ENCODE measurements around the gene STAT1. TPM values are rescaled to one million over a fixed set of nuclear protein-coding genes. Genes with fewer than 3 reads are reported as not detected.

STAT1 gene
- total RNA-seq, 1 experiment from 2014 or later, result 44.7 TPM

DNA sequence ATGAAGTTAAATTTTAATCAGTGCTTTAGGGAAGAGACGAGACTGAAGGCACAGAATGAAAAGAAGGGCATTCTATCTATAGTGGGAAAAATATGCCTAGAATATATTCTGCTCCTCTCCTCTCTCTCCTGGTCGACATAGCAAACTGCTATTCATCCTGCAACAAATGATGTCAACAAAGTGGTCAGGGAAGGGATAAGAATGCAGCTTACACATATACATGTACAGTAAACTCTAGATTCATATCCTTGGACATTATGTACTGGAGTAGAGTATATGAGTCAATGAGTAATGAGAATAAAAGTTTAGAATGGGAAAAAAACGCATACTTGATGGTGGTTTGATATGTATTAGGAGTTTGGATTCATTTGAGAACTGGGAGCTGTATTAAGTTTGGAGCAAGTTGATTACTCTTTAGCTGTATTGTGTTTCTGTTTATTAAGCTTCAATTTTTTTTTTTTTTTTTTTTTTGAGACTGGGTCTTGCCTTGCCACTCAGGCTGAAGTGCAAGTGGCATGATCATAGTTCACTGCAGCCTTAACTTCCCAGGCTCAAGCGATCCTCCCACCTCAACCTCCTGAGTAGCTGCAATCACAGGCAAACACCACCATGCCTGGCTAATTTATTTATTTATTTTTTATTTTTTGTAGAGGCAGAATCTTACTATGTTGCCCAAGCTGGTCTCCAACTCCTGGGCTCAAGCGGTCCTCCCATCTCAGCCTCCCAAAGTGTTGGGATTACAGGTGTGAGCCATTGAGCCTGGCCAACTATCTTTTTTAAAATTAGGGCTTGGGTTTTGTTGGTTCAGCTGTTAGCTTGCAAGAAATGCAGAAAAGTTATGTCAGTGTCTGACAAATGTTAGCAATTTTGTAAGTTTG lies 53.8 kb downstream of the STAT1 start:
- no peak for DNase-seq (ENCODE audit: low read depth)

- no peak for DNase-seq (ENCODE audit: low read depth)
Observed at GRCh38 chr2:190953257-190953656, 60.7 kb downstream of the STAT1 start.

GRCh38 chr2:190950566-190950991 lies 63.4 kb downstream of the STAT1 start:
- no peak for DNase-seq (ENCODE audit: low read depth)

GRCh38 chr2:190948671-190949070 lies 65.3 kb downstream of the STAT1 start:
- DNase-seq (ENCODE audit: low read depth), result peak; percentile 86

DNA sequence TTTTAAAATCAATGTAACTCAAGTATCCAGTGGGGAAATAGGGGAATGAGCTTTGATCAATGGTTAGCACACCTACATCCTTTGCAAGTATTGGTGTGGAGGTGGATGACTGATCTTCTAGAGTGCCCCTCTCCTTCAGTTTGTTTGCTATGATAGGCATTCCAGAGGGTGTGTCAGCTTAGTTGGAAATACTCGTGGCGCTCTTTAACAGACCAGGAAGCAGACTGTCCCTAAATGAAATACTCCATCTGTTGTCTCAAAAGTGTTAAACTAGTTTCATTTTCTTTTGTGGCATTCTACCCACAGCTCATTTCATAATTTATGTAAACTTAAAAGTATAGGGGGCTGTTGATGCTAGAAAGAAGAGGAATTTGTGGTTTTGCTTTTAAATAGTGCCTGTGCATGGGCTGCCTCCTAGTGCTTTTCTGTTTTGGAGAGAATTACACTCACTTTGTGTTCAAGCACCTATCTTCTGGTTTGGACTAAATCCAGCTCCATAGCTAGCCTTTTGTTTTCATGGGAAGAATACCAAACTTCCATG lies 66.2 kb downstream of the STAT1 start:
- DNase-seq (ENCODE audit: low read depth), result peak; percentile 81

- DNase-seq (ENCODE audit: low read depth), result peak; percentile 40
Observed at GRCh38 chr2:190947141-190947540, 66.8 kb downstream of the STAT1 start.

DNA sequence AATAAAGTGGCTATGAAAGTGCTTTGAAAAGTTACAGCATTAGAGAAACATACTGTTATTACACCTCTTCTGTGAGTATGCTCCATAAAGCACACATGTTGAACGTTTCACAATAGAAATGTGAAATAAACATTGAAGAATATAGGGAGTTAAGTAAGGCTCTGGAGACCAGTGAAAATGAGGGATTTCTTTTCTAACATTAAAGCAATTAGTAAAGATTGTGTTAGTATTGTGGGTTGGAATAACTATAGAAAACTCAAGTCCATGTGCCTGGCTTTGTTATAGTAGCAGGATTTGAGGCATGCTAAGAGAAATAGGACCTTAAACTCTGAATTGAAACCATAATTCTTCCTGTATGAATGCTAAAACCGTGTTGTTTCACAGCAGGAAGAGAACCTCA lies 70.3 kb downstream of the STAT1 start:
- DNase-seq (ENCODE audit: low read depth), result no peak

DNA sequence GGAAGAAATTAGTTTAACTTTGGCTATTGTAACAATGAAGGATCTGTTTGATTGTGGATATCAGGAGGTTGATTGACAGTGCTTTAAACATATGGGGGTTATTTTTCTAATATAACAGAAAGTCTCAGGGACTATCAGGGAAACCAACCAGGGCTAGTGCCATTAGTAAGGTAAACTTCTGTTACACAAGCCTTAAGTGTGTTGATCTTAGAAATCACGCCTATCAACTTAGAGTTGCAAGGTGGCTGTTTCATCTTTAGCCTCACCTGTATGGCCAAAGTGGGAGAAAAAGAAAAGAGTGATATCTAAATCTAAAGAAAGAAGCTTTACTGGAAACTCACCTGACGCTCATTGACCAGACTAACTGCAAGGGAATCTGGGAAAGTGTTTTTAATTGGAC lies 71.3 kb downstream of the STAT1 start:
- DNase-seq (ENCODE audit: low read depth), result no peak

DNA sequence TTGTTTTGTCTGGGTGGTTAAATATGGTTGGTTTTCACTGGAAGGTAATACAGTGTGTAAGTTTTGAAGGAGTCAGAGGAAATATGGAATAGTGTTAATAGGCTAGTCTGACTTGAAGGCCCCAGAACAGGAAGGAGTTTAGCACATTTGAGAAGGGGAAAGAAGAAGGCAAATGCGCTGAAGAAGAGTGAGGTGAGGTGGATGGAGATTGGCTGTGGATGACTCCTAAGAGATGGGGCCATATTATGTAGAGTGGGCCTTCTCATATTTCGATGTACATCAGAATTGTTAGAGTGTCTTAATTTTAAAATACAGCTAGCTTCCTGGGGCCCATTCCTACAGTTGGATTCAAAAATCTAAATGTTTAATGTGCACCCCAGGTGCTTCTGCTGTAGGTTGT lies 72.4 kb downstream of the STAT1 start:
- no peak for DNase-seq (ENCODE audit: low read depth)

DNA sequence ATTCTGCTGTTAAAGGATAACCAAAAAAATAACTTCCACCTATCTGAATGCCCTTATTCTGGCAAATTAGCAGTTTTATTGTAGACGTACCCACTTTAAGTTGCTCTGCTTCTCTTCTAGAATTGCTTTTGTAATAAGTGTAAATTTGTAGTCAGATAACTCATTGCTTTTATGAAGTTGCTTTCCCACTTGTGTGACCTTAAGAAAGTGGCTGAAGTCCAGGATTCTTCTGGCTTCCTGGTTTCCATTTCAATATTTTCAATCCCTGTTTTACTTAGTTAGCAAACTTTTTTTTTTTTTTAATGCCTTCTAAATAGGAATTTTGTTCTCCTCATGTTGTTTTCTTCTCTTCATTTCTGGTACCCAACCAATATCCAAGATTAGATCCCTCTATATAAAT lies 73.5 kb downstream of the STAT1 start:
- no peak for DNase-seq (ENCODE audit: low read depth)

- no peak for DNase-seq (ENCODE audit: low read depth)
Observed at GRCh38 chr2:190938771-190939335, 75.1 kb downstream of the STAT1 start.

DNA sequence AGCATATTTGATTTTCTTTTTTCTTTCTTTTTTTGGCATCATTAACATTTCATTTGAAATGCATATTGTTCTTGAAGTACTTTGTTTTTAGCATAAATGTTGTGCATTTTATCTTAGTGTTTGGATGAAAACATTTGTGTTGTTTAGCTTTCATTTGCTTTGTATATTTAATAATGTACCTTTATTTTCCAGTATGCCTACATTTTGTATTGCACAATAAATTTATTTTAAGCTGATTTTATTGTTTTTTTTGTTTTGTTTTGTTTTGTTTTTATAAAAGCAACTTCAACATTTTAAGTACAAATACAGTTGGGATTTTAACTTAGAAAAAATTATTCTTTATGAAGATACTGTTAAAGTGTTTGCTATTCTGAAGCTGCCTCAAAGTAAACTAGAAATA lies 78.9 kb downstream of the STAT1 start:
- no peak for DNase-seq (ENCODE audit: low read depth)

- no peak for DNase-seq (ENCODE audit: low read depth)
Observed at GRCh38 chr2:190933361-190933760, 80.6 kb downstream of the STAT1 start.

DNA sequence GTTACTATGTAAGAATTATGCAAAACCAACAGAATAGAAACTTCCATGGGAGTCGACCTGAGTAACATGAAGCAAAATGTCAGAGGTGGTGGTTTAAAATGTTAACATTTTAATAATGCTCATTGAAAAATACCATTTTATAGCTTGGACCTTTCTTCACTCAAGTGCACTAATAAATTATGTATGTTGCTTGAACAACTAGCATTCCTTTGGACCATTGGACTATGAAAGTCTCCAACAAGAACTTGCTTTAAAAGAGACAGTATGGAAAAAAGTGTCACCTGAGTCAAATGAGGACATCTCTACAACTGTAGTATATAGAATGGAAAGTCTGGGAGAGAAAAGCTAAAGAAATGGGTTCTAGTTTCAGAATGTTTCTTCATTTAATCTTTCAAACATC lies 81.5 kb downstream of the STAT1 start:
- no peak for DNase-seq (ENCODE audit: low read depth)

- DNase-seq (ENCODE audit: low read depth), result no peak
Observed at GRCh38 chr2:190930411-190930810, 83.6 kb downstream of the STAT1 start.

DNA sequence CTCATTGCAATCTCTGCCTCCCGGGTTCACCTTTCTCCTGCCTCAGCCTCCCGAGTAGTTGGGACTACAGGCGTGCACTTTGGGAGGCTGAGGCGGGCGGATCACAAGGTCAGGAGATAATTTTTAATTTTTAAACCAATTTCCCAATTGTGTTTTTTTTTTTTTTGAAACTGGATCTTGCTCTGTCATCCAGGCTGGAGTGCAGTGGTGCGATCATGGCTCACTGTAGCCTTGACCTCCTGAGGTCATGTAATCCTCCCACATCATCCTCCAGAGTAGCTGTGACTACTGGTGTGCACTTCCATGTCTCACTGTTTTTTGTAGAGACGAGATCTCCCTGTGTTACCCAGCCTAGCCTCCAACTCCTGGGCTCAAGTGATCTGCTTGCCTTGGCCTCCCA lies 84.1 kb downstream of the STAT1 start:
- DNase-seq (ENCODE audit: low read depth), result no peak

DNA sequence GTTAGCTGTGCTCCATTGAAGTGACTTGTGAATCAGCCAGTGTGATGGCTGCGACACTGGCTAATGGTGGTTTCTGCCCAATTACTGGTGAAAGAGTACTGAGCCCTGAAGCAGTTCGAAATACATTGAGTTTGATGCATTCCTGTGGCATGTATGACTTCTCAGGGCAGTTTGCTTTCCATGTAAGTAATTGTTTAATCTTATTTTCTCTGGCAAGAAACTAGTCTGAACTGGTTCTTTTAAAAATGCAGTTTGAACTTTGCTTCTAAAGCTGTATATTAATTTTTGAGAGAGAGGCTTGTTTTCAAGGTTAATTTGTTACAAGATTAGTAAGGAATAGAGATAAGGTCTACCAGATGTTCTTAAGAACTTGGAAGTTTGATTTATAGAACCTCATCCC lies 86.7 kb downstream of the STAT1 start:
- no peak for DNase-seq (ENCODE audit: low read depth)

DNA sequence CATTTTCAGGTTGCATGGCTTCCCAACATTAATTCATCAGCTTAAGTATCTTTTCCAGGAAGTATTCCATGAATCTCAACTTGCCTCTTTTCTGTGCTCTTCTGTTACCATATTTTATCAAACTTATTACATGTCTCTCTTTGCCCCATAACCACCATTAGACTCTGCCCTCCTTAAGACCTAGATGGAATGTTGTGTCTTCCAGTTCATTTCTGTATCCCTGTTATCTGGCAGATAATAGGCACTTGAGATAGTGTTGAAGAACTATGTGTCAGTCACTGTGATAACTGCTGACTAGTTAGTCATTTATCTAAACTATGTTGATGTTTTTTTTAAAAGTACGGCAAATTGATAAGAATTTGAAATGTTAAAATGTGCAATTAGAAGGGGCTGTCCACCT lies 91.6 kb downstream of the STAT1 start:
- no peak for DNase-seq (ENCODE audit: low read depth)

GRCh38 chr2:190920085-190920484 lies 93.9 kb downstream of the STAT1 start:
- DNase-seq (ENCODE audit: low read depth), result no peak

Data from Daoy (cell line).